NCI-H510A (cell line): ENCODE results near the gene HAUS1.
"Not testable (repeated sequence)": the region's sequence is repeated elsewhere in the genome, so short reads cannot be mapped to it uniquely, and the experiment has no call there.

Experiments
- DNase-seq: peaks from one replicate; lab custom pipeline; 2025; lab: John Stamatoyannopoulos, UW

HAUS1 gene

DNA sequence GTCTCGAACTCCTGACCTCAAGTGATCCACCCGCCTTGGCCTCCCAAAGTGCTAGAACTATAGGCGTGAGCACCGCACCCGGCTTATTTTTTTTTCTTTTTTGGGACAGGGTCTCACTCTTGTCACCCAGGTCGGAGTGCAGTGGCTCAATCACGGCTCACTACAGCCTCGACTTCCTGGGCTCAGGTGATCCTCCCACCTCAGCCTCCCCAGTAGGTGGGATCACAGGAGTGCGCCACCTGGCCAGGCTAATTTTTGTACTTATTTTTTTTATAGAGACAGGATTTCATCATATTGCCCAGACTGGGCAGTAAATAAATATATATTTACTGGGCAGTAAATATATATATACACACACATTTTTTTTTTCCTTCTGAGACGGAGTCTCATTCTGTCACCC is 8.7 kb upstream of the HAUS1 start:
- no peak for DNase-seq

GRCh38 chr18:46096651-46097300 is 7.4 kb upstream of the HAUS1 start:
- DNase-seq: no peak

- no peak for DNase-seq
These were observed 6.8 kb upstream of the HAUS1 start for GRCh38 chr18:46097431-46097800.

- peak; percentile 42 for DNase-seq
These were observed 6.2 kb upstream of the HAUS1 start, which contains the start of gene ATP5F1A for GRCh38 chr18:46097801-46098615. Gene ATP5F1A (minus strand): TSS chr18:46098296. CDS start chr18:46098231, 65 bp downstream.

DNA sequence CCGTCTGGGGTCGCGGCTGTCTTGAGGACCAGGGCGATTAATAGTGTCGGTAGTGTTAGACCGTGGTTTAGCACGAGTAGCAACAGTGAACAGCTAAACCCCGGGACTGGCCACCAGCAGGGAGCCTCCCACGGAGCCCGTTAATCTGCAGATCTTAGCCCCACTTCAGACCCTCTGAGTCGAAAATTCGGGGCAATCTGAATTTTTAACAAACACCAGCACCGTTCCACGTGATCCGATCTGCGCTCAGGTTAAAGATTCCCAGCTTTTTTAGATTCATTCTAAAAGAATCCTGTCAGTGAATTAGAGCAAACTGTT is 5.6 kb upstream of the HAUS1 start:
- no peak for DNase-seq

DNA sequence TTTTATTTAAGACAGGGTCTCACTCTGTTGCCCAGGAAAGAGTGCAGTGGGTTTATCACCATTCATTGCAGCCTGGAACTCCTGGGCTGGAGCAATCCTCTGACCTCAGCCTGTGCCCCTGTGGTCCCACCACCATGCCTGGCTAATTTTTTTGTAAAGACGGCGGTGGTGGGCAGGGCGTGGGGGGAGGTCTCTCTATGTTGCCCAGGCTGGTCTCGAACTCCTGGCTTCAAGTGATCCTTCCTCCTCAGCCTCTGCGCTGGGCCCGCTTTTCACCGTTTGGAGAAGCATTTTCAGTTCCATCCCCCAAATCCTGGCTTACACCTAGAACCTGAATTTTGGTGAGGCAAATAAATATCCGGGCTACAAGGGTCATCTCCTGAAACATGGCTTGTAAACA is 4.7 kb upstream of the HAUS1 start:
- no peak for DNase-seq

GRCh38 chr18:46109386-46109785 is 5.2 kb downstream of the HAUS1 start:
- no peak for DNase-seq

DNA sequence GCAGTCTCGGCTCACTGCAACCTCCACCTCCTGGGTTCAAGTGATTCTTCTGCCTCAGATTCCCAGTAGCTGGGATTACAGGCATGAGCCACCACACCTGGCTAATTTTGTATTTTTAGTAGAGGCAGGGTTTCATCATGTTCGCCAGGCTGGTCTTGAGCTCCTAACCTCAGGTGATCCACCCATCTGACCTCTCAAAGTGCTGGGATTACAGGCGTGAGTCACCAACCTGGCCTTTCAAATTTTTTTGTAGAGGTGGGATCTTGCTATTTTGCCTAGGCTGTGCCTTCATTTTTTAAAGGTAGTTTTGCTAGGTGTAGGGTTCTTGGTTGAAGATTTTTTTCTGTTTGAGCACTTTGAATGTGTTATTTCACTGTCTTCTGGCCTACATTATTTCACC is 6.2 kb downstream of the HAUS1 start:
- no peak for DNase-seq

GRCh38 chr18:46113751-46114150 is 9.6 kb downstream of the HAUS1 start:
- no peak for DNase-seq

- not testable (repeated sequence) for DNase-seq
These were observed 22.4 kb downstream of the HAUS1 start for GRCh38 chr18:46126625-46127024.

DNA sequence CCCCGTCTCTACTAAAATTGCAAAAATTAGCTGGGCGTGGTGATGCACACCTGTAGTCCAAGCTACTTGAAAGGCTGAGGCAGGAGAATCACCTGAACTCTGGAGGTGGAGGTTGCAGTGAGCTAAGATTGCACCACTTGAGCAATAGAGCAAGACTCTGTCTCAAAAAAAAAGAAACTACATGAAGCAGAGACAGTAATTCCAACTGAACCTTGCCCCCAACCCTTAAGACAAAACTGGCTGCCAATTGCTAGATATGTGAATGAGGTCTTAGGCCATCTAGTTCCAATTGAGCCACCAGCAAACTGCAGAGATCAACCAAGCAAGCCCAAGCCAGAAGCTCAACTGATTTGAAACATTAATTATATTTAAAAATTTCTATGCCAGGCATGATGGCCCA is 25.9 kb downstream of the HAUS1 start:
- no peak for DNase-seq

- DNase-seq: not testable (repeated sequence)
These were observed 26.4 kb downstream of the HAUS1 start for GRCh38 chr18:46130549-46130948.

DNA sequence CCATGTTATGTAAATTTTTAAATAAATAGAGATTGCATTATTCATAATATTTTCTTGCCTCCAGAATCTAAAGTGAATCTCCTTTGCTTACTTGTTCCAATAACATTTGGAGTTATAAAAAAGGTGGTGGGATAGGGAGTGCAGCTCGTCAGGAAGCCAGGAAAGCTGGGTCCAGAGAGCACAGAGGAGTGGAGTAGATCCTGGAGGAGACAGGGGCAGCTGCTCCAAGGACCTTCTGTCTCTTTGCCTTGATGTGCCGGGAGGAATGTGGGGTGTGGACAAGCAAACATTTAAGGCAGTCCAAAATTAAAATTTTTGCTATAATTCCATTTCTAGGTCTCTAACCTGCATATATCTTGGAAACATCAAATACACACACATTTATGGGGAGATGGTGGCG is 29.3 kb downstream of the HAUS1 start:
- DNase-seq: no peak

DNA sequence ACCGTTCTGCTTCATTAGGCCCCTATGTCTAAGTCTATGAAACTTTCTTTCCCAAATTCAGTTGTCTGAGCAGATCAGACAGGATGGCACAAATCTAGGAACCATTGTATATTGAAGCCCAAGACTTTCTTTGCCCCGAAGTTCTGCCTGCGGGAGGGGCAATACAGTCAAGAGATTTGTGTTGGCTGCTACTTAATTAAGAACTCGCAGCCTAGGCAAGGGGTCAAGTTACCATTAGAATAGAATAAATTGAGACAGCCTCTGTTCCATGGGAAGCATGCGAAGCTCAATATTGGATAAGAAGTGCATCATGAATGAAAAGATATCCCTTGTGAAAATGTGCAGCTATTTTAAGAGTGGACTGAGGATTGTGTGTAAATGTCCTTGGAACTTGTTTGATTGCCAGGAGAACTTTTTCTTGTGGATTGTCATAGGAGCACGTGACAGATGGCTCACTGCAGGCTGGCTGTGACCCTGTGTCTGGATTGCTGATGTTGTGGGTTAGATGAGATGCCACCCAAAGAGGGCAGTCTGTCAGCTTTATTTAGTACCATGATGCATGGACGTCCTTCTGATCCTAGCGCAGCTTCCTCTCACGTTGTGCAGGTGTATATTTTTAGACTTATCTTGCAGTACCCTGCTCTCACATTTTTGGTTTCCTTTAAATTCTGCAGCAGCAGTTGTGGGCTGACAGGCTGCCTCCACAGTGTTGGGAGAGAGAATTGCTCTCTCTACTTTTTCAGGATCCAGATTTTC is 30.9 kb downstream of the HAUS1 start:
- no peak for DNase-seq

DNA sequence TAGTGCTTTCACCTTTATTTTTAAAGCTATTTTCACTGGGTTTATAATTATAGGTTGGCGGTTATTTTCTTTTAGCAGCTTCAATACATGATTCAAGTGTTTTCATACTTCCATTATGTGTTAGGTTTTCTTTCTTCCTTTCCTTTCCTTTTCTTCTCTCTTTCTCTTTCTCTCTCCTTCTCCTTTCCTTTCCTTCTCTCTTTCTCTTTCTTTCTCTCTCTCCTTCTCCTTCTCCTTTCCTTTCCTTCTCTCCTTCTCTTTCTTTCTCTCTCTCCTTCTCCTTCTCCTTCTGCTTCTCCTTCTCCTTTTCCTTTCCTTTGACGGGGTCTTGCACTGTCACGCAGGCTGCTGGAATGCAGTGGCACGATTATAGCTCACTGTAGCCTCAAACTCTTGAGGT is 36.0 kb downstream of the HAUS1 start:
- DNase-seq: no peak

DNA sequence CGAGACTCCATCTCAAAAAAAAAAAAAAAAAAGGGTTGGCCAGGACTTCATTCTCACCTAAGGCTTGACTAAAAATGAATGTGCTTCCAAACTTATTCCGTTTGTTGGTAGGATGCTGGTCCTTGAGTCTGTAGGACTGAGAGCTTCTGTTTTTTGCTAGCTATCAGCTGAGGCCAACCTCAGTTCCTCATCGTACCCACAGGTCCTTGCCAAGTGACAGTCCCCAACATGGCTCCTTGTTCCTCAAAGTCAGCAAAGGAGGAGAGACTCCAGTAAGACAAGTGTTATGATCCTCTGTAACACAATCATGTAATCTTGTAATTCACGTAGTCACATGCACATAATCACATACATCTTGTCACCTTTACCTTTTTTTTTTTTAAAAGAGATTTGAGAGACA is 37.0 kb downstream of the HAUS1 start:
- DNase-seq: no peak

- DNase-seq: no peak
These were observed 44.6 kb downstream of the HAUS1 start for GRCh38 chr18:46148810-46149209.

GRCh38 chr18:46152436-46152807 is 48.2 kb downstream of the HAUS1 start:
- DNase-seq: no peak

DNA sequence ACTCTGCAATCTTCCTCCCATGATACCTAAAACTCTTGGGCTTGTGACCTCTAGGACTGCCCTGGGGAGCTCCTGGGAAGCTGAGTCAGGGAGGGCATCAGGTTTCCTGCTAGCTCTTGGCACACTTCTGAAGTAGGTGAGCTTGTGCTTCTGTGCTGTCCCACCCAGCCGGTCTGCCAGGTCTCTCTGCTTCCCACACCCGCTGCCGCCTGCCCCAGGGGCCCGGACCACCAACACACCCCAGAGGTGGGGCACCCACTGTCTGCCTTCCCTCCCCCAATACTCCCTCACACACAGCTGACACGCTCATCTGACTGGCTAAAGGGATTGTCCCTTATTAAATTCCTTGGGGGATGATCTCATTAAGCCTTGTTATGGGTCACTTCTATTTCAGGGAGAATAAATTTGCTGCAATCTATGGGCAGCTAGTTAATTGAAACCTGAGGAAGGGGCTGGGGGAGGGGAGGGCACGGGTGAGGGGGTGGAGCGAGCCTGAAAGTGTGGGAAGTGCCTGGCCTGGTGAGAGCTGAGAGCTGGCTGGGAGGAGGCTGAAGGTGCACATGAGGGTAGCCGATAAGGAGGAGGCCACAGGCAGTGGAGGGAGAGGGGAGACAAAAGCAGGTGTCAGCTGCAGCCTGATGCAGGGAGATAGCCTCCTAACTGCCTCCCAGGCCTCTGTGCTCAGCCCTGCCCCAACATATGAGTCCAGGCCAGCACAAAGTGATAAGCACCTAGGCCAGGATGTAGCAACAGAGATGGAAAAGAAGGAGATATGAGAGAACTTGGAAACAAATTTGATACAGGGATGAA is 48.8 kb downstream of the HAUS1 start:
- peak; percentile 49 for DNase-seq

- no peak for DNase-seq
These were observed 51.5 kb downstream of the HAUS1 start for GRCh38 chr18:46155641-46156051.

- DNase-seq: no peak
These were observed 52.0 kb downstream of the HAUS1 start for GRCh38 chr18:46156124-46156745.

GRCh38 chr18:46156843-46157242 is 52.7 kb downstream of the HAUS1 start:
- DNase-seq: no peak
